GM11168 (cell line): ENCODE data around the gene SH2D5.
"Not testable (repeated sequence)": the region's sequence is repeated elsewhere in the genome, so short reads cannot be mapped to it uniquely, and the experiment has no call there.

Experiments used
- in situ Hi-C: fragments of 300-500 bp; cut with MboI; formaldehyde crosslinking; loops from one replicate; pipeline ENCODE4 v1.12.0; 2022; ENCODE audit warnings: low sequenced_read_pairs; ENCODE audit not compliant: unreplicated experiment

The SH2D5 gene

DNA sequence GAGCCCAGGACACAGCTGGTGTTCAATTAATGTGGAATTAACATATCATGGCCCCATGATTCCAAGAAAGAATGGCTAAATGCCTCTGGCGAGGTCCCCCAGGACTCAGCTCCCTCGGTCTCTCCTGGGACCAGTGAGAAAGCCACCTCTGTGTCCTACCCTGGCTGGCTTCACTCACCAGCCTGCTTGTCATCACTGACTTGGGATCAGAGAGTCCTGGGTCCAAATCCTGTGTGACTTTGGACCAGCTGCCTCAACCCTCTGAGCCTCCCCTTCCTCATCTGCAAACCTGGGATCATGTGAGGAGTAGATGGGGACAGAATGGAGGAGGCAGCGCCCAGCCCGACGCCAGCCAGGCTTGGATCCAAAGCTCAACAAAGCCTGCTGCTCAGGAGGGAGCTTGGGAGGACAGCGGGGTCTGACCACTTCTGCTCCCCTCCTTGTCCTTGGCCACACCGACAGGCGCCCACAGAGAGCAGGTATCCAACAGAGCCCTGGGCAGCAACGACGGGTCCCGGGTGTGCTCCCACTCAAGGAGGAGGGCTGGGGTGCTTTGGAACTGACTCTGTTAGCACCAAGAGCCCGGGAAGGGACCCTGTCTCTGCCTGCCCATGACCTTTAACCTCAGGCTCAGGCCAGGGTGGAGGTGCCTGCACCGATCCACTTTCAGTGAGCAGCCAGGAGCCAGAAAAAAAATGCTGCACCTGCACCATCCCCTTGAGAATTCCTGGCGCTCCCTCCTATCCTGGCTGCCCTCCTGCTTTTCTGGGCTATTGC lies 3.2 kb downstream of the SH2D5 start:
- in situ Hi-C loops = no loop called here

GRCh38 chr1:20728371-20729154 lies 3.9 kb downstream of the SH2D5 start:
- in situ Hi-C loops = no loop called here

DNA sequence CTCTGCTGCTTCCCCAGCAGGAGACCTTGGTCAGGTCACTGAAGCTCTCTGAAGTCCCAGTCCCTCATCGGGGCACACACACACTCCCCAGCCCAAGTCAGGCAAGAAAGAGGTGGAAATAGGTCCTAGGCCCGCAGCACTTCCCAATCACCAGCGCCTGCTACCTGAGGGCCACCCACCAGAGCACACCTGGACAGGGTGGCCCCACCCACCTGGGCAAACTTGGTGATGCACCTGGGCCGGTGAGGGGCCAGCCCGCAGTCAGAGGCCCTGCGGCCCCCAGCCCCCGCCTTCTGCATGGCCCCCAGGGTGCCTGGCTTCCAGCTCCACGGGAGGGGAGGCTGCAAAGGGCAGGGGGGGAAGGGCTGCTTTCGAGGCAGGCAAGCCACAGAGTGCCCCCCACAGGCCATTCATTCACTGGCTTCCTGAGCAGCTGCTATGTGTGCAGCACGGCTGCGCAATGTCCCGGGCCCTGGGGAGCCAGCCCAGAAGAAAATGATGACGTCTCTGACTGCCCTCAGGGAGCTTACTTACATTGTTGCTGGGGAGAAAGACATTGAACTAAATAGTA lies 4.7 kb downstream of the SH2D5 start:
- in situ Hi-C loops = no loop called here

GRCh38 chr1:20726932-20727745 lies 5.4 kb downstream of the SH2D5 start:
- in situ Hi-C loops = no loop called here

DNA sequence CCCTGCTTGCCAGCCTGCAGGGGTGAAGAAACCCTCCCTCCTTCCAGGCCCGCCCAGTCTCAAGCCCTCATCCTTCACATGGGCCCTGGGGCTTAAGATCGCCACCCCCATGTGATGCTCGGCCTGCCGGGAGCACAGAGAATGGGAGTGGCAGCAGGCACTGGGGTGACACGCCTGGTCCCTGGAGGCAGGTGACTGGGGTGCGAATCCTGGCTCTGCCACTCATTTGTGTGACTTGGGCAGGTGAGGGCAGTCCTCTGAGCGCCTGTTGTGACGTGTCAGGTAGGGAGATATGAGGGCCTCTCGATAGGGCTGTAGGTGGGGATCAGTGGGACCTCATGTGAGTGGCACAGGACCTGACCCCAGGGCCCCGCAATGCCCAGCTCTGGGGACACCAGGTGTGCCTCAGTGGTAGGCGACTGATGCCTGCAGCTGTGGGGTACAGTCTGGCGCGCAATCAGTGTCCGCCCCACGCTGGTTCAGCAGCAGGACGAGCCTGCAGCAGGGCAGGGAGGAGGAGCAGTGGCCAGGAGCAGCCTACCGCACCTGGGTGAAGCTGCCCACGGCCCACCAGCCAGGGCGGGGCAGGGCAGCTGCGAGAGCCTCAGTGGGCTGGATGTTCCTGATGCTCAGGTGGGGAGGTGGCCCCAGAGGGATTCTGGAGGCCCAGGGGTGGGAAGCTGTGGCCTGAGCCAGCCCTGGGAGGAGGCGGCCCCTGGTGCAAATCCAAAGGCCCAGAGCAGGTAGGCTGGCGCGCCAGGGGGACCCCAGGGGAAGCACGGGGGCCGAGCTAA lies 6.2 kb downstream of the SH2D5 start:
- in situ Hi-C loops = no loop called here

GRCh38 chr1:20725189-20726117 lies 7.0 kb downstream of the SH2D5 start:
- in situ Hi-C loops = no loop called here

DNA sequence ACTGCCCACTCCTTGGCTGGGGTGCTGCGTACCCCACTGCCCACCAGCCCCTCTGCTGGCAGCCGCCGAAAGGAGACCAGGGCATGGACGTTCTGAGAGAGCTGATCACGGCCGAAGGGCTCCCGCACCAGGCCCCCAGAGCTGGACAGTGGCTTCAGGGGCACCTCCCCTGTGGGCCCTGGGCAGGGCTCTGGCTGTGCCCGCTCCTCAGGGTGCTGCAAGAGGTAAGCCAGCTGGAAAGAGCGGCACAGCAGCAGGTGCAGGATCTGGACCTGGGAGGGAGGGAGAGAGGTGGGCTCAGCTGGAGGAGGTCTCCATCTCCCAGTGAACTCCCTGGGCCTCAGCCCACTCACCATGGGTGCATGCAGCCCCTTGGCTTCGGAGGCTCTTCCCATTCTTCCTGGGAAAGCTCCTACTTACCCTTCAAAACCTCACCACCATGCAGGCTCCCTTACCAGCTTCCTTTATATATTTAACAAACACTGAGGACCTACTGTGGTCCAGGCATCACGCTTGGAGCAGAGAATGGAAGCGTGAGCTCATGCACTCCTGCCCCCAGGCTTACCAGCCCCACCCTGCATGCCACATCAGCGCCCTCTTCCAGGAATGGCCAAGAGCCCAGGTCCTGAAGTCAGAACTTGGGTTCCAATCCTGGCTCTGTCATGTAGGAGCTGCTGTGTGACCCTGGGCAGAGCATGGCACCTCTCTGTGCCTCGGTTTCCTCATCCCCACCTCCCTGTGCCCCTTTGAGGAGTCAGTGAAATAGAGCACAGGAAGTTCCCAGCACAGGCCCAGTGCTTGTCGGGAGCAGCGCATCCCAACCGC lies 7.9 kb downstream of the SH2D5 start:
- in situ Hi-C loops = no loop called here

- in situ Hi-C loops = no loop called here
These were observed 8.8 kb downstream of the SH2D5 start for GRCh38 chr1:20723537-20724363.

GRCh38 chr1:20723159-20723536 lies 9.4 kb downstream of the SH2D5 start:
- in situ Hi-C loops = no loop called here

GRCh38 chr1:20721117-20722061 lies 11.1 kb downstream of the SH2D5 start:
- in situ Hi-C loops = no loop called here

- in situ Hi-C loops = no loop called here
These were observed 11.8 kb downstream of the SH2D5 start for GRCh38 chr1:20720631-20721091.

DNA sequence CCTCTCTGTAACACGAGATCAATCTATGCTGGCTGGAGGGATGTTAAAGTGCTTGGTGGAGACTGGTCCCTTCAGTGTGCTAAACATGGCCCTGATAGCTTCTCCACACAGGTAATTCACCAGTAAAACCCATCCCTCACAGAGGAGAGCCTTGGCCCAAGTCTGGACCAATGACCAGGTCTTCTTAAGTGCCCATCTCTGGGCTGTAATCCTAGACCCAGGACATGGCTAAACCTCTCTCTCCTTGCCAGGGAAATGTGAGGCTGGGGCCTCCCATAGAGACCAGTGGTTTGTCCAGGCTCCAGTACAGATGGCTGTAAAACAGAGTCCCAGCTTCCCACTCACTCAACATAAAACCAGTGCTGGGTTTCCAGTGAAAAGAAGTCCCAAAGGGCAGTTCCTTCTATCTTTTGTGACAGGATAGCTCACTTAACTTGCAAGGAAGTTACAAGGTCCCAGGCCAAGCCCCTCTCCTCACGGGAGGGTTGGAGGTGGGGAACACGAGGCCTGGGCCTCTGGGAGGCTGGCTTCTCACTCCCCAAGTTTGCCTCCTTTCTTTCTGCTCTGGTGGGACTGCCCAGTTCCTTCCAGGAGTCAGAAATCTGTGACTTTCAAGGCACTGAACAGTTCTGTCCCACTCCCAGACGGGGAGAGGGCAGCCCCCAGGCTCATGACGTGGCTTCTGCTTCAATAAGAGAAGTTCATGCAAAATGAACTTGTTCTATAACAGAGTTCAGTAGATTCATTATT lies 12.5 kb downstream of the SH2D5 start:
- in situ Hi-C loops = no loop called here

GRCh38 chr1:20719261-20719660 lies 13.2 kb downstream of the SH2D5 start:
- in situ Hi-C loops = no loop called here

- in situ Hi-C loops = not testable (repeated sequence)
These were observed 14.1 kb downstream of the SH2D5 start for GRCh38 chr1:20718343-20718882.
